Lower lobe of right lung (tissue), 2 donors: ENCODE results near the gene EIF4H. TPM values are rescaled to one million over a fixed set of nuclear protein-coding genes. Genes with fewer than 3 reads are reported as not detected.

Source experiments
- ATAC-seq, 2 donors: fragments of 200-7000 bp; cut with Tn5 transposase; one replicate each; pipeline ENCODE4 v1.9.1; 2020 to 2022; ENCODE audit warnings: mild to moderate bottlenecking in 2 of 2, moderate library complexity in 2 of 2
- DNase-seq: peaks from one replicate; pipeline ENCODE4 v3.0.0-alpha.2; 2020
- H3K27ac ChIP-seq: fragments of 200-600 bp; one replicate; pipeline ENCODE4 v1.8.0; 2022
- H3K27me3 ChIP-seq: fragments of 200-600 bp; one replicate; pipeline ENCODE4 v1.8.0; 2022; ENCODE audit warnings: low read depth
- H3K36me3 ChIP-seq: fragments of 200-600 bp; one replicate; pipeline ENCODE4 v1.8.0; 2022; ENCODE audit warnings: mild to moderate bottlenecking
- H3K4me1 ChIP-seq: fragments of 200-600 bp; one replicate; pipeline ENCODE4 v1.8.0; 2022
- H3K4me3 ChIP-seq: fragments of 200-600 bp; one replicate; pipeline ENCODE4 v1.8.0; 2022; ENCODE audit warnings: mild to moderate bottlenecking
- H3K9me3 ChIP-seq: fragments of 200-600 bp; one replicate; pipeline ENCODE4 v1.8.0; 2022
- intact Hi-C: fragments of 100-400 bp; cut with DNase I; formaldehyde crosslinking; loops from one replicate; pipeline ENCODE4 v1.11.0; 2022
- total RNA-seq: library from RNA; stranded (reverse); fragmentation: NEBNext Ultra II Directional; extraction: Animal tissue kit (Norgen Biotek cat#: 25700); gene quantifications from one replicate; pipeline ENCODE4 v1.2.1, GENCODE V29; 2021
- TF ChIP-seq, protein P1 (sequence below): fragments of 200-600 bp; IDR thresholded peaks from one replicate; pipeline ENCODE4 v1.8.0; 2022; ENCODE audit warnings: antibody characterized with exemption, mild to moderate bottlenecking
- donor health status: DM: no; HTN: yes; CAD: no; lungs with severe emphysema.

The EIF4H gene
- total RNA-seq, 1 donor from 2014 or later = 210 TPM

DNA sequence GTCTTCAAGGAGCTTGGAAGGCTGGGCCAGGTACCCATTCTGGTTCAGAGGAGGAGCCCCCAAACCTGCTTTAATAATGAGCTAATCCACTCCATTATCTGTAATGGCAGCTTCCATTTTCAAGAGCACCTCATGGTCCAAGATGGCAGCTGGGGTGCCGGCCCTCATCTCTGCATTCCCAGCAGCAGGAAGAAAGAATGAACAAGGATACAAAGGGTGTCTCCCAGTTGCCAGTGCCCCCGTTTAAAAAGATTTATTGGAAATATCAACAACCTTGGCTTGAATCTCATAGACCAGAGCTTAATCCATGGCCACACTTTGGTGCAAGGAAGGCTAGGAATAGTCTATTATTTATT lies 44.2 kb downstream of the EIF4H start:
- intact Hi-C loops = no loop called here
- H3K27ac ChIP-seq = no peak overlapping the region
- H3K27me3 ChIP-seq = no peaks in the 10 kb centered on the region
- TF ChIP-seq, protein P1, sequence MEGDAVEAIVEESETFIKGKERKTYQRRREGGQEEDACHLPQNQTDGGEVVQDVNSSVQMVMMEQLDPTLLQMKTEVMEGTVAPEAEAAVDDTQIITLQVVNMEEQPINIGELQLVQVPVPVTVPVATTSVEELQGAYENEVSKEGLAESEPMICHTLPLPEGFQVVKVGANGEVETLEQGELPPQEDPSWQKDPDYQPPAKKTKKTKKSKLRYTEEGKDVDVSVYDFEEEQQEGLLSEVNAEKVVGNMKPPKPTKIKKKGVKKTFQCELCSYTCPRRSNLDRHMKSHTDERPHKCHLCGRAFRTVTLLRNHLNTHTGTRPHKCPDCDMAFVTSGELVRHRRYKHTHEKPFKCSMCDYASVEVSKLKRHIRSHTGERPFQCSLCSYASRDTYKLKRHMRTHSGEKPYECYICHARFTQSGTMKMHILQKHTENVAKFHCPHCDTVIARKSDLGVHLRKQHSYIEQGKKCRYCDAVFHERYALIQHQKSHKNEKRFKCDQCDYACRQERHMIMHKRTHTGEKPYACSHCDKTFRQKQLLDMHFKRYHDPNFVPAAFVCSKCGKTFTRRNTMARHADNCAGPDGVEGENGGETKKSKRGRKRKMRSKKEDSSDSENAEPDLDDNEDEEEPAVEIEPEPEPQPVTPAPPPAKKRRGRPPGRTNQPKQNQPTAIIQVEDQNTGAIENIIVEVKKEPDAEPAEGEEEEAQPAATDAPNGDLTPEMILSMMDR = no peak
- ATAC-seq = no peak
- peaks cover 23% of the 10 kb centered on the region for H3K4me1 ChIP-seq
- DNase-seq = no peak
- no peak overlapping the region for H3K4me3 ChIP-seq
- no peaks in the 10 kb centered on the region for H3K9me3 ChIP-seq
- H3K36me3 ChIP-seq = no peaks in the 10 kb centered on the region

DNA sequence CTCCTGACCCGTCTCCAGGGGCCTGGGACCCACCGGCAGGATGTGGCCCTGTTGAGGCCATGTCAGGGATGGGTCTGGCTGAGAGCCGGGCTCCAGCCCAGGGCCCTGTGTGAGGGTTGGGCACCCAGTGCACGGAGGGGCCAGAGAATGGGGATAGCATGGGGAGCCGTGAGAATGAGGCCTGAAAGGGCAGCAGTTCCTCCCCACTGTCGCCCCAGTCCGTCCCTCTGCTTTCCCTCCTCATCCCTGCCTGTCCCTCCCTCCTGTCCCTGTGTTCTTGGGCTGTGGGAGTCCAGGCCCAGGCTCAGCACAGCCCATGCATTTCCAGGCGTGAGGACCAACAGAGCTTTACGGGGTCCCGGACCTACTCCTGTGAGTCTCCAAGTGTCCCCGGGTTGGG lies 45.3 kb downstream of the EIF4H start:
- ATAC-seq (no peak), DNase-seq (no peak)
- H3K4me3 ChIP-seq = no peak overlapping the region
- intact Hi-C loops = no loop called here
- TF ChIP-seq, protein P1 = no peak
- H3K36me3 ChIP-seq = peaks cover 8% of the 10 kb centered on the region
- no peak overlapping the region for H3K27ac ChIP-seq
- peaks cover 23% of the 10 kb centered on the region for H3K4me1 ChIP-seq
- H3K27me3 ChIP-seq = no peaks in the 10 kb centered on the region
- no peaks in the 10 kb centered on the region for H3K9me3 ChIP-seq

DNA sequence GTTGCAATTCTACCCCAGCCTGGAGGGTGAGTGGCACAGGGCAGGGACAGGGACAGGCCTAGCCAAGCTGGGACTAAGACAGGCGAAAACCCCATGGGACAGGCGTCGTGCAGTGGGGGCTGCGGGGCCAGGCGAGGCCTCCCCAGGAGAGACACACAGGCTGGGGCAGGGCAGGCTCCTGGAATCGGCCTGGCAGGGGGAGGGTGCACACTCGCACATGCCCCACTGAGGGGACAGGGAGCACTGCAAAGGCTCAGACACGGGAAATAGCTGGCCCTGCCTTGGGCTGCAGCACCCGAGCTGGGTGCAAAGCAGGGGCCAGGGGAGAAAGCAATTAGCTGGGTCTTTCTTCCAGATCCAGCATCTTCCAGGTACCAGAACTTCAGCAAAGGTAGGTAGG lies 46.1 kb downstream of the EIF4H start:
- intact Hi-C loops = no loop called here
- DNase-seq (no peak), ATAC-seq (no peak)
- TF ChIP-seq, protein P1 = no peak
- H3K9me3 ChIP-seq = no peaks in the 10 kb centered on the region
- H3K36me3 ChIP-seq = peaks cover 14% of the 10 kb centered on the region
- no peak overlapping the region for H3K27ac ChIP-seq
- no peak overlapping the region for H3K4me3 ChIP-seq
- no peaks in the 10 kb centered on the region for H3K27me3 ChIP-seq
- peaks cover 23% of the 10 kb centered on the region for H3K4me1 ChIP-seq

DNA sequence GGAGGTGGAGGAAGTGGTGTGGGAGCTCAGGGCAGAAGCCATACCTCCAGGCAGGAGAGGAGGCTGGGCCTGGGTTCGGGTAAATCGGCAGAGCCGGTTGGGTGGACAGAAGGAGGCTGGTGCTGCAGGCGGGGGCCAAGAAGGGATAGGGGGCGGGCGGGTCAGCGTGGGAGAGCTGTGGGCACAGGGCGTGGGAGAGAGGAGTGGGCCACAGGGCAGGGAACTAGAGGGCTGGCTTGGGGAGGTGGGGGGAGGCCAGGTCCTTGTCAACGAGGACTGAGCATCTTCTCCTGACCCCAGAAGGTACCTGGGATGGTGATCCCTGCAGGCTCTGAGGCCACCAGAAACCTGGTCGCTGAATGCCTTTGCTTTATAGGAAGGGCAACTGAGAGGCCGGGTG lies 47.6 kb downstream of the EIF4H start:
- no peaks in the 10 kb centered on the region for H3K9me3 ChIP-seq
- no peak for DNase-seq
- peaks cover 19% of the 10 kb centered on the region for H3K36me3 ChIP-seq
- peaks cover 13% of the 10 kb centered on the region for H3K4me1 ChIP-seq
- ATAC-seq = no peak
- H3K27me3 ChIP-seq = no peaks in the 10 kb centered on the region
- no peak overlapping the region for H3K27ac ChIP-seq
- no peak overlapping the region for H3K4me3 ChIP-seq
- TF ChIP-seq, protein P1 = no peak
- intact Hi-C loops = no loop called here

DNA sequence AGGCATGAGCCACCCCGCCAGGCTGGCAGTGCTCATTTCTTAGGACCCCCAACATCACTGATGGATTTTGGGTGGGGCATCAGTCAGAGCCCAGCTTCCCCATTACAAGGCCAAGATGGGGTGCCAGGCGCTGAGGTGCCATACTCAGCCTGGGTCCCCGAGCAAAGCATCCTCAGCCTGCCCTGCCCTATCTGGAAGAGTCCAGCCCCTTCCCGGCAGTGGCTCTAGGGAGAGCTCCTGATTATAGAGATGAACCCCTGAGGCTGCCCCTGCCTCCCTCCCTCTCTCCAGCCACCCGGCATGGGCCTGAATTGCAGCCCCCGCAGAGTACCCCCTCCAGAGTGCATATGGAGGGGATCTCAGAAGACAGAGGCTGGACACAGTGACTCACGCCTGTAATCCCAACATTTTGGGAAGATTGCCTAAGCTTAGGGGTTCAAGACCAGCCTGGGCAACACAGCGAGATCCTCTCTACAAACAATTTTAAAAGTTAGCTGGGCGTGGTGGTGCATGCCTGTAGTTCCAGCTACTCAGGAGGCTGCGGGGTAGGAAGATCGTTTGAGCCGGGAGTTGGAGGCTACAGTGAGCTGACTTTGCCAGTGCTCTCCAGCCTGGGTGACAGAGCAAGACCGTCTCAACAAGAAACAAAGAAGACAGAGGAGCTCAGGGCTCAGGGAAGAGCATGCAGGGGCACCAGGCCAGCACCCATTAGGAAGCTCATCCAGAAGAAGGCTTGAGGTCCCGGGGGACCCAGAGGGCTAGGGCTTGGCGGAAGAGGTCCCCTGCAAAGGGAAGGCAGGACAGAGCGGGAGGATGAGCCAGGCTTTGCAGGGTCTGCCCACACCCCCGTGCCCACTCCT lies 48.9 kb downstream of the EIF4H start:
- Histone ChIP-seq H3K27ac (no peak overlapping the region), H3K36me3 (peaks cover 19% of the 10 kb centered on the region), H3K4me3 (no peak overlapping the region), H3K4me1 (peaks cover 2% of the 10 kb centered on the region), H3K27me3 (no peaks in the 10 kb centered on the region), H3K9me3 (no peaks in the 10 kb centered on the region)
- DNase-seq (no peak), ATAC-seq (no peak)
- intact Hi-C loops = no loop called here
- TF ChIP-seq, protein P1 = no peak
